HG03460 (cell line): Measurements from ENCODE around the gene DENND2D.

Experiments
- ATAC-seq: cut with Tn5 transposase; IDR thresholded peaks from one replicate; pipeline ENCODE4 v1.9.1; 2021; ENCODE audit not compliant: unreplicated experiment

The DENND2D gene

GRCh38 chr1:111141245-111142220, 58.9 kb downstream of the DENND2D start:
- ATAC-seq, result no peak

- no peak for ATAC-seq
Measured at GRCh38 chr1:111140680-111140967, 59.8 kb downstream of the DENND2D start.

GRCh38 chr1:111139956-111140679, 60.3 kb downstream of the DENND2D start, which contains the start of the genes CEPT1 and DRAM2:
Gene CEPT1, plus strand, starts transcription at chr1:111140223. Its CDS starts 7,492 bp downstream, at chr1:111147715.
Gene DRAM2, minus strand, starts transcription at chr1:111140093. Its CDS starts 8,539 bp downstream, at chr1:111131554.
- peak; percentile 62 for ATAC-seq

GRCh38 chr1:111139324-111139955, 61.0 kb downstream of the DENND2D start:
- ATAC-seq, result peak; percentile 41
